ENCODE results near the gene HHIPL1. TPM values are rescaled to one million over a fixed set of nuclear protein-coding genes. Genes with fewer than 3 reads are reported as not detected.

Gene HHIPL1
- total RNA-seq, 6 donors from 2014 or later, result 0.61 to 2.2 (median 1.3) TPM

DNA sequence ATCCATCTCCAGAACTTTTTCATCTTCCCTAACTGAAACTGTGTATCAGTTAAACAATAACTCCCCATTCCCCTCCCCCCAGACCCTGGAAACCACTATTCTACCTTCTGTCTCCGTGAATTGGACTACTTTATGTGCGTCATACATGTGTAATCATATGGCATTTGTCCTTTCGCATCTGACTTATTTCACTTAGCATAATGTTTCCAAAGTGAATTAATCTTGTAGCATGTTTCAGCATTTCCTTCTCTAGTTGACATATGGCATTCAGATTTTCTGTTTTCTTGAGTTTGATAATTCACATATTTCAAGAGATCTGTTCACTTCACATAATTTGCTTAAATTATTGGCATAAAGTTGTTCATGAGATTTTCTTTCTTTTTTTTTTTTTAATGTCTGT, 49.0 kb downstream of the HHIPL1 start:
- no peak overlapping the region for H3K4me3 ChIP-seq
- no peak for ATAC-seq (ENCODE audit: low FRiP score in 2 of 2)
- no peaks in the 10 kb centered on the region for H3K36me3 ChIP-seq
- WGBS, 2 donors, result 79 to 82% methylated on average over 3 of the region's 3 CpGs
- no peak for DNase-seq
- H3K27ac ChIP-seq, result no peak overlapping the region
- no peaks in the 10 kb centered on the region for H3K27me3 ChIP-seq
- TF ChIP-seq POLR2A (IDR thresholded peaks at IDR 0.05), result no peak
- TF ChIP-seq EP300 (IDR thresholded peaks at IDR 0.05), result no peak
- TF ChIP-seq, protein P1, sequence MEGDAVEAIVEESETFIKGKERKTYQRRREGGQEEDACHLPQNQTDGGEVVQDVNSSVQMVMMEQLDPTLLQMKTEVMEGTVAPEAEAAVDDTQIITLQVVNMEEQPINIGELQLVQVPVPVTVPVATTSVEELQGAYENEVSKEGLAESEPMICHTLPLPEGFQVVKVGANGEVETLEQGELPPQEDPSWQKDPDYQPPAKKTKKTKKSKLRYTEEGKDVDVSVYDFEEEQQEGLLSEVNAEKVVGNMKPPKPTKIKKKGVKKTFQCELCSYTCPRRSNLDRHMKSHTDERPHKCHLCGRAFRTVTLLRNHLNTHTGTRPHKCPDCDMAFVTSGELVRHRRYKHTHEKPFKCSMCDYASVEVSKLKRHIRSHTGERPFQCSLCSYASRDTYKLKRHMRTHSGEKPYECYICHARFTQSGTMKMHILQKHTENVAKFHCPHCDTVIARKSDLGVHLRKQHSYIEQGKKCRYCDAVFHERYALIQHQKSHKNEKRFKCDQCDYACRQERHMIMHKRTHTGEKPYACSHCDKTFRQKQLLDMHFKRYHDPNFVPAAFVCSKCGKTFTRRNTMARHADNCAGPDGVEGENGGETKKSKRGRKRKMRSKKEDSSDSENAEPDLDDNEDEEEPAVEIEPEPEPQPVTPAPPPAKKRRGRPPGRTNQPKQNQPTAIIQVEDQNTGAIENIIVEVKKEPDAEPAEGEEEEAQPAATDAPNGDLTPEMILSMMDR (IDR thresholded peaks at IDR 0.05), result no peak
- no peak for TF ChIP-seq POLR2AphosphoS5 (IDR thresholded peaks at IDR 0.05)
- peaks cover 0 to 6% (median 0%) of the 10 kb centered on the region in 4 donors for H3K4me1 ChIP-seq
- no peaks in the 10 kb centered on the region for H3K9me3 ChIP-seq

DNA sequence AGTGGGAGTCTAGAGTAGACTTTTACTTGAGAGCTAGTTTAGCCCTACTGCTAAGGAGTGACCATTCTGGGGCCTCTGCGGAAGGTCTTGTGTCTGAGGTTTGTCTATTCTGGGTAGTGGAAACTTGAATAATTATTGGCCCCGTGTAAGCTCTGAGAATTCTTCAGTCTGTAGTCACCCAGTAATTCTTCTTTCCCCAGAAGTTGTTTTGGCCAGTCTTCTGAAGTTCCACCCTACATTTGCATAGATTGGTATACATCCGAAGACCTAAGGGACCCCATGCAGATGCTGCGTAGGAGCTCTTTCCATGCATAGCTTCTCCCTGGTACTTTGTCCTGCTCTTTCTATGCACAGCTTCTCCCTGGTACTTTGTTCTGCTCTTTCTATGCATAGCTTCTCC, 52.0 kb downstream of the HHIPL1 start:
- Histone ChIP-seq H3K27me3 (no peaks in the 10 kb centered on the region), H3K9me3 (no peaks in the 10 kb centered on the region), H3K4me3 (no peak overlapping the region), H3K36me3 (no peaks in the 10 kb centered on the region), H3K27ac (no peak overlapping the region), H3K4me1 (peaks cover 0 to 6% (median 0%) of the 10 kb centered on the region in 4 donors)
- ATAC-seq (ENCODE audit: low FRiP score in 2 of 2), result no peak
- DNase-seq, result no peak
- TF ChIP-seq, protein P1 (IDR thresholded peaks at IDR 0.05), result no peak
- WGBS, 2 donors, result 92 to 95% methylated on average over 4 of the region's 4 CpGs

DNA sequence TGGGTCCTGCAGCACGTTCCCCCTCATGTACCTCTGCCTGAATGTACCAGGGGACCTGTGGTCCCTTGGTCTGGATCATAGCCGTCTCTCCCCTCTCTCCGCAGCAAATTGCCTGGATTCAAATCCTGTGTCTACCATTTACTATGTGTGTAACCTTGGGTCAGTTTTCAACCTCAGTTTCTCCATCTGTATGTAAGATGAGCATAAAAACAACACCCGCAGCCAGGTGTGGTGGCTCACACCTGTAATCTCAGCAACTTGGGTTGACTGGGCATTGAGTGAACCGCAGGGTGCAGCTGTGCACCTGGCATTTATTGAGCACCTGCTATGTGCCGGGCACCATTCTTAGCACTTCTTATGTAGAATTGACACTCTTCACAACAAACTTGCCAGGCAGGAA, 53.3 kb downstream of the HHIPL1 start:
- 77 to 85% methylated on average over 5 to 6 of the region's 6 CpGs for WGBS, 2 donors
- ATAC-seq (ENCODE audit: low FRiP score in 2 of 2) (no peak), DNase-seq (no peak)
- peaks cover 2 to 6% (median 4%) of the 10 kb centered on the region in 4 donors for H3K9me3 ChIP-seq
- H3K36me3 ChIP-seq, result no peaks in the 10 kb centered on the region
- no peak overlapping the region for H3K27ac ChIP-seq
- no peak overlapping the region for H3K4me3 ChIP-seq
- TF ChIP-seq POLR2AphosphoS5 (IDR thresholded peaks at IDR 0.05), result no peak
- TF ChIP-seq, protein P1 (IDR thresholded peaks at IDR 0.05), result no peak
- TF ChIP-seq EP300 (IDR thresholded peaks at IDR 0.05), result no peak
- TF ChIP-seq POLR2A (IDR thresholded peaks at IDR 0.05), result no peak
- H3K27me3 ChIP-seq, result no peaks in the 10 kb centered on the region
- peaks cover 0 to 6% (median 0%) of the 10 kb centered on the region in 4 donors for H3K4me1 ChIP-seq

DNA sequence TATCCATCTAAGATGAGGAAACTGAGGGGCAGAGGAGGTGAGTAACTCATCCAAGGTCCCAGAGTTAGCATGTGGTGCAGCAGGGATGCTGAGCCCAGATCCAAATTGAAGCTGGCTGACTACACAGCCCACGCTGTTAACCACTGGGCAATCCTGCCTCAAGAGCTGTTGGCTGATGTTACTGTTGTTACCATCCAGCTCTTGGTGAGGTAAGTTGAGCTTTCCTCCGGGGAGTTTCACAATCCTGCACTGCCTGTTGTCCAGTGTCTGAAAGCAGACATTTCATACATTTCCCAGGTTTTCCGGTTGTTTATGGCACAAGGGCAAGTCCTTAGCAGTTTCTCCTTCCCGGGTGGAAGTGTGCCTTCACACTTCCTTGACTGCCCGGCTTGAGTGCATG, 53.7 kb downstream of the HHIPL1 start:
- peaks cover 0 to 6% (median 0%) of the 10 kb centered on the region in 4 donors for H3K4me1 ChIP-seq
- no peak for DNase-seq
- H3K4me3 ChIP-seq, result no peak overlapping the region
- 27 to 33% methylated on average over 4 to 5 of the region's 5 CpGs for WGBS, 2 donors
- ATAC-seq (ENCODE audit: low FRiP score in 2 of 2), result peak in 1 of 2 donors; percentile 40
- H3K9me3 ChIP-seq, result peaks cover 6 to 10% (median 8%) of the 10 kb centered on the region in 4 donors
- H3K36me3 ChIP-seq, result no peaks in the 10 kb centered on the region
- H3K27ac ChIP-seq, result peak overlapping the region in 1 of 4 donors; percentile 27
- no peaks in the 10 kb centered on the region for H3K27me3 ChIP-seq
- no peak for TF ChIP-seq POLR2AphosphoS5 (IDR thresholded peaks at IDR 0.05)
- TF ChIP-seq, protein P1 (IDR thresholded peaks at IDR 0.05), result no peak
- no peak for TF ChIP-seq POLR2A (IDR thresholded peaks at IDR 0.05)
- TF ChIP-seq EP300 (IDR thresholded peaks at IDR 0.05), result no peak

DNA sequence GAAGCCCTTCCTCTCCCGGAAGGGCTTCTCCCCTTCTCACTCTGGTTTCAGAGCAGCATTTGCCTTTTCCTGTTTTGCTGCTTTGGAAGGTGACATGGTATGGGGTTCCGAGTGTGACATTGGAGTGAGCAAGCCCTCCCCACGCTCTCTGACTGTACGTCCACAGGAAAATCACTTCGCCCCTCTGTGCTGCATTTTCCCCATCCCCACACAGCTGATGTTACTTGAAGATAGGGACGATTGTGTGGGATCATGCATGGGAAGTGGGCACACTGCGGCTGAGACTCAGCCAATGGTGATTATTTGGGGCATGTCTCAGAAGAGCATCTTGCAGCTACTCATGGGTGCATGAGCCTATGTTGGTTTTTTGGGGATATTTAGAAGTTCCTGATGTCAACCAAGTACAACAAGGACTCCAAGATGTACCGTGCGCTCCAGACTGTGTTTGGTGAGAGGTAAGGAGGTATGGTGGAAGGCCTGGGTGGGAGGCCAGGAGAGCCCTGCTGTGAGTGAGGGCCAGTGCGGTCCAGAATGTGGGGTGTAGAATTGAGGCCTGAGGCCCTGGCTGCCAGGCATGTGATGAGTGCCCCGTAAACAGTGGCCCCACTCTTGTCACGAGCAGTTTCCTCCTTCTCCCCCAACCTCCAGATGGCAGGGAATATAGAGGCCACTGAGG, 54.3 kb downstream of the HHIPL1 start:
- WGBS, 2 donors, result 64 to 69% methylated on average over 11 to 12 of the region's 12 CpGs
- Histone ChIP-seq H3K9me3 (peaks cover 9 to 11% (median 10%) of the 10 kb centered on the region in 4 donors), H3K36me3 (no peaks in the 10 kb centered on the region), H3K27ac (peak overlapping the region in 1 of 4 donors; percentile 27), H3K27me3 (no peaks in the 10 kb centered on the region), H3K4me1 (peaks cover 0 to 6% (median 0%) of the 10 kb centered on the region in 4 donors), H3K4me3 (no peak overlapping the region)
- ATAC-seq (ENCODE audit: low FRiP score in 2 of 2), result peak in 1 of 2 donors; percentile 30
- DNase-seq, result no peak
- TF ChIP-seq, protein P1 (IDR thresholded peaks at IDR 0.05), result no peak
- TF ChIP-seq POLR2AphosphoS5 (IDR thresholded peaks at IDR 0.05) (no peak), EP300 (IDR thresholded peaks at IDR 0.05) (no peak), POLR2A (IDR thresholded peaks at IDR 0.05) (no peak)
